Retinal pigment epithelial cell (primary cell): Measurements from ENCODE around the gene TSPAN32.

Experiments used
- DNase-seq: peaks from one replicate; pipeline ENCODE4 v3.0.0-alpha.2; 2010; ENCODE audit warnings: low read depth
- H3K4me3 ChIP-seq: 2 replicates; pipeline ENCODE4 v1.5.1; 2011; ENCODE audit warnings: mild to moderate bottlenecking, low read length, control low read depth, moderate library complexity
- CTCF ChIP-seq: conservative IDR thresholded peaks from 2 replicates; pipeline ENCODE4 v1.5.1; 2011; ENCODE audit warnings: low read depth, low read length, control low read depth, inconsistent platforms

Gene TSPAN32

DNA sequence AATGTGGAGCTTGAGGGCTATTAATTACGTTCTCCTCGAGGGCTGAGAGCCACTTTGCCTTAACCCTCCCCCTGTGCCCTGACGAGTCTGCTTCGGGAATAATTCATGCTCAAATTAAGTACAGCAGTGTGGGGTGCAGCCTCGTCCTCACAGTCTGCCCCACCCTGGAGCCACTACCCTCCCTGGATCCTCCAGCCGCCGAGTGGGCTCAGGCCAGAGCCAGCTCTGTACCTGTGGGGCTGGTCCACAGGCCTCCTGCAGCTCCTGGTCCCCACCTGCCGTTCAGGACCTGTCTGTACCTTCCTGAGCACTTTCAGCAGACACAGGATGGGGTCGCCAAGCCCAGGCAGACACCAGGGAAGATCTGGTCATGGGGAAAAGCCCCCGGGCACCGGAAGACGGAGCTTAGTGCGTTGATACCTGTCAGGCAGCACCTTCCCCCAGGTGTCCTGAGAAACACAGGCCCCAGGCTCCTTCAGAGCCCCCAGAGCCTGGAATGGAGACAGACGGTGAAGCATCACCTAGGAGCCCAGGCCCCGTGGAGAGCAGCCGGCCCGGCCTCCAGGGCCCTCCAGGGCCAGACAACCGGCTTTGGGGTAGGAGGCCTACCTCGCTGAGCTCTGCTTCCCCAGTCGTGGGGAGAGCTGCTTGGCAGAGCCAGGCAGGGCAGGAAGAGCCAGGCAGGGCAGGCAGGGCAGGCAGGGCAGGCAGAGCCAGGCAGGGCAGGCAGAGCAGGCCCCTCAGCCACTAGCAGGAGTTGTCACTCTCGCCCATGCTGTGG is 9.7 kb downstream of the TSPAN32 start:
- no peak for DNase-seq
- no peak for TF ChIP-seq CTCF
- H3K4me3 ChIP-seq: no peak overlapping the region

DNA sequence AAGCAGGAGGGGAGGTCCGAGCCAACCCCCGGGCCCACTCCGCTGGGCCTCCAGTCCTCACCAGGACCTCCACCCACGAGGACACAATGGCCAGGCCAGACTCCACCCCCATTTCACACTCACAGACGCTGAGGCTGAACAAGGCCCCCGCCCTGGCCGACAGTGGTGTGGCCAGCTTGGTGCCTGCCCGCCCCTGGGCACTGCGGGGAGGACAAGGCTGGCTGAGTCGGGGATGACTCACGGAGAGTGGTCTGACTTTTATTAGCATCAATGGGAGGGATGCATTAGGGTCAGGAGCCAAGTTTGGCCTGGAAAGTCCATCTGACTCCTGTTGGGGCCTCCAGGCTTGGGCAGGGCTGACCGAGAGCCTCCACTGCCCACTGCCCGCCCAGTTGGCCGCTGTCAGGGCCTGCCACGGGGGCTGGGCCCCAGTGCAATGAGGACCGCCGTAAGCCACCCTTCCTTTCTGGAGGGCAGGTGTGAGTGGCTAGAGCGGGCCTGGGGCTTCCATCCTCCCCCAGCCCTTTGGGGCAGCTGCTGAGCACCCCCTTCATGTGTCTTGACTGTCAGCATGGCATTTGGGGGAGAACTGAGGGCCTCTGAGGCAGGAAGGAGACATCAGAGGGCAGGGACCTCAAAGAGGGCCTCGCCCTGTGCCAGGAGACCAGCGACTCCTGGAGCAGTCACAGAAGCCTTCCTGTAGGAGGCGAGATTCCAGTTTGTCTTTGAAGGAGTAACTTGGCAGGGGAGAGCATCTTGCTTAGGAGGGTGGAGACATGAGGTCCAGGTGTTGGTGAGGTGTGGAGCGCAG is 10.6 kb downstream of the TSPAN32 start:
- H3K4me3 ChIP-seq: no peak overlapping the region
- DNase-seq: no peak
- TF ChIP-seq CTCF: no peak

DNA sequence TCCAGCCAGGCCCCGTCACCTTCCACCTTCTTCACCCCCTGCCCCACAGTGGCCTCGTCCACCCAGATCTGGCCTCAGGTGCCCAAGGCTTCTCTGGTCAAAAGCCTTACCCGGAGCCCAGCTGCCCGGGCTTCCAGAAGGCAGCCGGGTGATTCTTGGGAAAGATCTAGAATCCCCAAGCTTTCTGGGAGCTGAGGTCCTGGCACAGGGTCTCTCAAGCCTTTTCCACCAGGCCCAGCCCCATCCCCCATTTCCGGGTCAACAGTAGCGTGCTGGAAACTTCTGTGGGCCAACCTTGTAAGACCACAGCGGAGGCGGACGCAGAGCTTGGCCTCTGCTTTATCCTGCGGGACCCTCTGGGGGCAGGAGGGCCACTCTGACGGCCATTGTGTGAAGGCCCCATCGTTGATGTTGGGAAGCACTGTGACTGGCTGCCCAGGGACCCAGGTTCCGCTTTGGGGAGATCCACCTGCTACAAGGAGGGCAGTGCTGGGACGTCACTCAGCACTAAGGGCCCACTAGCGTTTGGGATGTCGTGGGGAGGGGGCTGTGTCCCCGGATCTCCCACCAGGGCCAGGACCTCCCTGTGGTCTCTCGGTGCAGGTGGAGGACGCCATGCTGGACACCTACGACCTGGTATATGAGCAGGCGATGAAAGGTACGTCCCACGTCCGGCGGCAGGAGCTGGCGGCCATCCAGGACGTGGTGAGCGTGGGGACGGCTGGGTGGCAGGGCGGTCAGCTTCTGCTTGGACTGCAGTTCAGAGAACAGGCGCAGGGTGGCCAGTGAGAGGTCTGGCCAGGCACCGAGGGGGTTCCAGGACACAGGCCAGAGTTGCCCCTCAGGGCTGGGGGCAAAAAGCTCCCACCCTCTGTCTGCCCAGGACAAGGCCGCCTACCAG is 11.5 kb downstream of the TSPAN32 start:
- no peak for TF ChIP-seq CTCF
- DNase-seq: no peak
- no peak overlapping the region for H3K4me3 ChIP-seq

DNA sequence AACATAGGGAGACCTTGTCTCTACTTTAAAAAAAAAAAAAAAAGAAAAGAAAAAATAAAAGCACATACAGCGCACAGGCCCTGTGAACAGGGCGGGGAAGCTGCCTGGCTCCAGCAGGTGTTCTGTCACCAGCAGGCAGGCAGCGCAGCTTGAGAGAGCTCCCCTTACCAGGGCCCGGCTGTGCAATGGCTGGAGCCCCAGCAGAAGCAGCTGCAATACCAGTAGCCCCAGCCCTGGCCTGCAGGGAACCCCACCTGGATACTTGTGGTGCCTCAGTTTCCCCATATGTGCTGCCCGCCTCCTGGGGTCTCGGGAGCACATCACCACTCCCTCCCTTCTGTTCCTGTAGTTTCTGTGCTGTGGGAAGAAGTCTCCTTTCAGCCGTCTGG is 12.3 kb downstream of the TSPAN32 start:
- DNase-seq: no peak
- TF ChIP-seq CTCF: no peak

DNA sequence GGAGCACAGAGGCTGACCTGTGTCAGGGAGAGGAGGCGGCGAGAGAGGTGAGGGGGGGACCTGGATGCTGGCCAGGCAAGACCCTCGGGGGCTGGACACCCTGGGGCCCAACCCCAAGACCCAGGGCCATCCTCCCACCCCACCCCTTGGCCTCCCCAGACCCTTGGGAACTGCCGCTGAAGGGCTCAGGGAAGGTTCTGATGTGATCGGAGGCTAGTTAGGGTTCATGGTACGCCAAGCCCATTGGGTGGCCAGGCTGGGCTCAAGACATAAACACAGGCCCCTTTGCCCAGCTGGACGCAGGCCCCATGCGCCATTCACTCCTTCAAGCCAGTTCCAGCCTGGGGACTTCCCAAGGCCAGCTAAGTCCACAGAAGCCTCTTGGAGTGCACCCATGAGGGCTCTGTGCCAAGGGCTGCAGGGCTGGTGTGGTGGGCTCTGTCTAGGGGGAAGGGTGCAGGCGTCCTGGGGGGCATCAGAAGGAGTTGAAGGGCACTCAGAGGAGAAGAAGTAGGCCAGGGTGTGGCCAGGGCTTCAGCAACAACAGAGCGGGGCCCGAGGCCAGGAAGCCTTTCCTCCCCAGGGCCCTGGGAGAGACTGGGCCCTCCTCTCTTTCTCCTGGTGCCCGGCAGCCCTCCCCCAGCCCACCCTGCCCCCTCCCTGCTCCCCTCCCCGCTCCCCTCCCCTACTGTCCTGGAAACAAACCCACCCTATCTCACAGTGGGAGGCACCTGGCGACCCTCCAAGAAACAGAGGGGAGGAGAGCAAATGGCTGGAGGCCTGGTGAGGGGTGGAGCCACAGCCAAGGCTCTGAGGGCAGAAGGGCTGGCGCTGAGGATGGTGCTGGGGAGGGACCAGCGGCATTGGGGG is 12.9 kb downstream of the TSPAN32 start:
- no peak overlapping the region for H3K4me3 ChIP-seq
- DNase-seq: peak; percentile 23
- no peak for TF ChIP-seq CTCF

More for the DNA sequence above, 12.3 kb downstream of the TSPAN32 start:
- H3K4me3 ChIP-seq: no peak overlapping the region
